Trophoblast cell (in vitro differentiated cells and primary cell): Measurements from ENCODE around the gene CYGB.
A peak's percentile ranks its signal among the peaks of the same experiment; 100 is the strongest.

Source experiments
- DNase-seq, 2 donors: peaks; one replicate each; pipeline ENCODE4 v3.0.0-alpha.2; 2016
- H2AFZ ChIP-seq: 2 replicates; pipeline ENCODE4 v1.6.1; 2013; ENCODE audit warnings: low read length, moderate library complexity, mild to moderate bottlenecking; ENCODE audit not compliant: insufficient read depth, poor library complexity
- H2AK5ac ChIP-seq: 2 replicates; pipeline ENCODE4 v1.6.1; 2013; ENCODE audit warnings: mild to moderate bottlenecking, low read length
- H2BK120ac ChIP-seq: 2 replicates; pipeline ENCODE4 v1.6.1; 2013; ENCODE audit warnings: low read length, mild to moderate bottlenecking, moderate library complexity; ENCODE audit not compliant: insufficient read depth, poor library complexity
- H2BK12ac ChIP-seq: 2 replicates; pipeline ENCODE4 v1.6.1; 2013; ENCODE audit warnings: mild to moderate bottlenecking, low read length, moderate library complexity
- H2BK5ac ChIP-seq: 2 replicates; pipeline ENCODE4 v1.6.1; 2013; ENCODE audit warnings: low read length, low read depth, moderate library complexity, mild to moderate bottlenecking; ENCODE audit not compliant: poor library complexity
- H3K14ac ChIP-seq: 2 replicates; pipeline ENCODE4 v1.6.1; 2013; ENCODE audit warnings: mild to moderate bottlenecking, low read length
- H3K18ac ChIP-seq: 2 replicates; pipeline ENCODE4 v1.6.1; 2013; ENCODE audit warnings: mild to moderate bottlenecking, low read length
- H3K23ac ChIP-seq: 2 replicates; pipeline ENCODE4 v1.6.1; 2013; ENCODE audit warnings: low read length
- H3K27ac ChIP-seq: 2 replicates; pipeline ENCODE4 v1.5.1; 2013; ENCODE audit warnings: low read depth, mild to moderate bottlenecking, inconsistent platforms, low read length, moderate library complexity
- H3K27me3 ChIP-seq: 2 replicates; pipeline ENCODE4 v1.6.1; 2013; ENCODE audit warnings: inconsistent platforms, mild to moderate bottlenecking, low read length, moderate library complexity; ENCODE audit not compliant: insufficient read depth
- H3K36me3 ChIP-seq, 2 experiments: 1 replicate in 1 of 2; 2 replicates in 1 of 2; pipeline ENCODE4 v1.6.1; 2013; ENCODE audit warnings: low read length in 2 of 2, mild to moderate bottlenecking in 2 of 2, moderate library complexity in 1 of 2; ENCODE audit not compliant: insufficient read depth in 2 of 2, control insufficient read depth in 1 of 2
- H3K4ac ChIP-seq: 2 replicates; pipeline ENCODE4 v1.6.1; 2013; ENCODE audit warnings: low read depth, mild to moderate bottlenecking, low read length, moderate library complexity
- H3K4me1 ChIP-seq, 2 experiments: 1 replicate in 1 of 2; 2 replicates in 1 of 2; pipeline ENCODE4 v1.6.1; 2013; ENCODE audit warnings: low read length in 2 of 2, mild to moderate bottlenecking in 2 of 2, moderate library complexity in 1 of 2; ENCODE audit not compliant: insufficient read depth in 2 of 2, control insufficient read depth in 1 of 2
- H3K4me2 ChIP-seq: 2 replicates; pipeline ENCODE4 v1.6.1; 2013; ENCODE audit warnings: inconsistent platforms, mild to moderate bottlenecking, low read length, moderate library complexity
- H3K4me3 ChIP-seq: 2 replicates; pipeline ENCODE4 v1.5.1; 2013; ENCODE audit warnings: mild to moderate bottlenecking, low read depth, low read length, inconsistent platforms
- H3K79me1 ChIP-seq: one replicate; pipeline ENCODE4 v1.6.1; 2013; ENCODE audit warnings: low read length
- H3K79me2 ChIP-seq: 2 replicates; pipeline ENCODE4 v1.6.1; 2013; ENCODE audit warnings: low read length, mild to moderate bottlenecking; ENCODE audit not compliant: control insufficient read depth, insufficient read depth, poor library complexity
- H3K9ac ChIP-seq: 2 replicates; pipeline ENCODE4 v1.6.1; 2013; ENCODE audit warnings: mild to moderate bottlenecking, low read length
- H3K9me3 ChIP-seq: 2 replicates; pipeline ENCODE4 v1.6.1; 2013; ENCODE audit warnings: low read depth, mild to moderate bottlenecking, control low read depth, inconsistent platforms, low read length; ENCODE audit not compliant: insufficient read depth
- H4K12ac ChIP-seq: 2 replicates; pipeline ENCODE4 v1.6.1; 2013; ENCODE audit warnings: low read depth, mild to moderate bottlenecking, low read length, moderate library complexity
- H4K8ac ChIP-seq: 2 replicates; pipeline ENCODE4 v1.6.1; 2013; ENCODE audit warnings: low read depth, mild to moderate bottlenecking, low read length, moderate library complexity
- H4K91ac ChIP-seq: one replicate; pipeline ENCODE4 v1.6.1; 2013; ENCODE audit warnings: low read depth, mild to moderate bottlenecking, low read length, moderate library complexity
- WGBS: extraction: QIAGEN DNeasy Blood & Tissue Kit; methylation state at CpG from one replicate; pipeline ENCODE4 v1.1.7; 2013; ENCODE audit warnings: missing lambda C conversion rate; ENCODE audit not compliant: insufficient read length, insufficient coverage; ENCODE audit errors: extremely low coverage; 5-methylcytosine and 5-hydroxymethylcytosine counted together

Gene CYGB

GRCh38 chr17:76558198-76559095, 20.9 kb upstream of the CYGB start:
- Histone ChIP-seq H4K12ac (peak overlapping the region; percentile 87), H2AK5ac (peak overlapping the region; percentile 98), H3K14ac (peak overlapping the region; percentile 97), H3K79me2 (peaks cover 13% of the 10 kb centered on the region), H2BK5ac (peak overlapping the region; percentile 86), H3K9me3 (no peaks in the 10 kb centered on the region), H2BK12ac (no peak overlapping the region), H3K79me1 (peaks cover 24% of the 10 kb centered on the region), H3K4me1 (peaks cover 2 to 3% of the 10 kb centered on the region in 2 experiments), H2BK120ac (peak overlapping the region; percentile 96), H4K8ac (peak overlapping the region; percentile 95), H3K23ac (no peak overlapping the region), H4K91ac (peak overlapping the region; percentile 91), H3K18ac (peak overlapping the region; percentile 88), H3K4ac (peak overlapping the region; percentile 99), H2AFZ (peak overlapping the region; percentile 82), H3K27ac (no peak overlapping the region), H3K27me3 (no peaks in the 10 kb centered on the region), H3K4me2 (peak overlapping the region; percentile 96), H3K36me3 (peaks cover 11 to 20% of the 10 kb centered on the region in 2 experiments), H3K4me3 (peak overlapping the region; percentile 84), H3K9ac (peak overlapping the region; percentile 95)
- no CpG with 5 or more reads among the region's 14 CpGs for WGBS
- DNase-seq: peak in 1 of 2 donors; percentile 29

- H3K4ac ChIP-seq: peak overlapping the region; percentile 99
Measured at GRCh38 chr17:76557368-76558197, 20.1 kb upstream of the CYGB start.

GRCh38 chr17:76556765-76557367, 19.4 kb upstream of the CYGB start:
- Histone ChIP-seq H2BK5ac (peak overlapping the region; percentile 85), H3K9me3 (no peaks in the 10 kb centered on the region), H2AFZ (peak overlapping the region; percentile 95), H3K79me2 (peaks cover 13% of the 10 kb centered on the region), H3K79me1 (peaks cover 27% of the 10 kb centered on the region), H4K12ac (peak overlapping the region; percentile 76), H2AK5ac (no peak overlapping the region), H3K4ac (peak overlapping the region; percentile 49), H3K27me3 (no peaks in the 10 kb centered on the region), H2BK120ac (peak overlapping the region; percentile 92), H3K14ac (peak overlapping the region; percentile 84), H3K36me3 (peaks cover 4 to 12% of the 10 kb centered on the region in 2 experiments), H2BK12ac (peak overlapping the region; percentile 24), H3K4me3 (peak overlapping the region; percentile 62), H3K4me2 (peak overlapping the region; percentile 96), H3K27ac (peak overlapping the region; percentile 78), H3K23ac (no peak overlapping the region), H3K4me1 (peaks cover 6 to 7% of the 10 kb centered on the region in 2 experiments), H4K8ac (peak overlapping the region; percentile 93), H3K9ac (peak overlapping the region; percentile 52), H3K18ac (peak overlapping the region; percentile 72), H4K91ac (peak overlapping the region; percentile 89)
- DNase-seq: peak; percentile 69 to 92
- no CpG with 5 or more reads among the region's 30 CpGs for WGBS

More at GRCh38 chr17:76557368-76558197, 20.1 kb upstream of the CYGB start:
- Histone ChIP-seq H4K8ac (peak overlapping the region; percentile 95), H2BK5ac (peak overlapping the region; percentile 86), H4K12ac (peak overlapping the region; percentile 87), H4K91ac (peak overlapping the region; percentile 91), H3K4me2 (peak overlapping the region; percentile 96), H2BK120ac (peak overlapping the region; percentile 96), H3K18ac (peak overlapping the region; percentile 88), H3K27ac (peak overlapping the region; percentile 78), H3K79me1 (peaks cover 27% of the 10 kb centered on the region), H2BK12ac (peak overlapping the region; percentile 51), H3K23ac (no peak overlapping the region), H3K14ac (peak overlapping the region; percentile 97), H3K36me3 (peaks cover 8 to 16% of the 10 kb centered on the region in 2 experiments), H3K4me1 (peaks cover 6 to 7% of the 10 kb centered on the region in 2 experiments), H3K9ac (peak overlapping the region; percentile 95), H3K9me3 (no peaks in the 10 kb centered on the region), H3K79me2 (peaks cover 13% of the 10 kb centered on the region), H2AFZ (peak overlapping the region; percentile 95), H3K27me3 (no peaks in the 10 kb centered on the region), H2AK5ac (peak overlapping the region; percentile 98), H3K4me3 (peak overlapping the region; percentile 84)
- peak; percentile 90 to 99 for DNase-seq
- no CpG with 5 or more reads among the region's 55 CpGs for WGBS

GRCh38 chr17:76554131-76554530, 16.6 kb upstream of the CYGB start:
- H2BK5ac ChIP-seq: no peak overlapping the region
- H4K12ac ChIP-seq: no peak overlapping the region
- no peak overlapping the region for H4K8ac ChIP-seq
- H3K79me2 ChIP-seq: peaks cover 13% of the 10 kb centered on the region
- H3K4me1 ChIP-seq: peaks cover 11 to 13% of the 10 kb centered on the region in 2 experiments
- H3K4me3 ChIP-seq: no peak overlapping the region
- peaks cover 29% of the 10 kb centered on the region for H3K79me1 ChIP-seq
- H3K9me3 ChIP-seq: no peaks in the 10 kb centered on the region
- H4K91ac ChIP-seq: peak overlapping the region; percentile 82
- H3K27ac ChIP-seq: no peak overlapping the region
- H2AFZ ChIP-seq: no peak overlapping the region
- DNase-seq: no peak
- H3K18ac ChIP-seq: peak overlapping the region; percentile 75
- H2BK120ac ChIP-seq: peak overlapping the region; percentile 86
- H3K23ac ChIP-seq: no peak overlapping the region
- H3K4me2 ChIP-seq: no peak overlapping the region
- H3K9ac ChIP-seq: no peak overlapping the region
- H3K27me3 ChIP-seq: no peaks in the 10 kb centered on the region
- no CpG with 5 or more reads among the region's 6 CpGs for WGBS
- peak overlapping the region; percentile 59 for H3K4ac ChIP-seq
- H3K14ac ChIP-seq: no peak overlapping the region
- no peaks in the 10 kb centered on the region for H3K36me3 ChIP-seq
- H2BK12ac ChIP-seq: peak overlapping the region; percentile 99
- H2AK5ac ChIP-seq: peak overlapping the region; percentile 64
